HEK293T (cell line): Measurements from ENCODE around the gene SRPK3.

ENCODE experiments used
- CTCF ChIA-PET: fragments of 350-600 bp; formaldehyde crosslinking; extraction: SDS; loops from one replicate; lab custom pipeline; 2021; ENCODE audit warnings: antibody characterized with exemption, inconsistent platforms; lab: Yijun Ruan, JAX
- POLR2A ChIA-PET: fragments of 350-600 bp; formaldehyde crosslinking; extraction: SDS; loops from one replicate; lab custom pipeline; 2020; ENCODE audit warnings: antibody characterized with exemption, inconsistent platforms; lab: Yijun Ruan, JAX
- DNase-seq: peaks from one replicate; pipeline ENCODE4 v3.0.0; 2012; ENCODE audit warnings: mixed read lengths; ENCODE audit errors: extremely low spot score
- ARNT ChIP-seq: fragments of 450-650 bp; IDR thresholded peaks from 2 replicates; pipeline ENCODE4 v1.6.1; 2017; ENCODE audit warnings: mild to moderate bottlenecking
- BHLHE40 ChIP-seq: fragments of 450-650 bp; IDR thresholded peaks from 2 replicates; pipeline ENCODE4 v1.6.1; 2016; ENCODE audit warnings: mild to moderate bottlenecking, moderate library complexity, borderline replicate concordance
- CTBP1 ChIP-seq: fragments of 450-650 bp; IDR thresholded peaks from 2 replicates; pipeline ENCODE4 v1.6.1; 2016; ENCODE audit warnings: borderline replicate concordance
- ELF4 ChIP-seq: fragments of 450-650 bp; IDR thresholded peaks from 2 replicates; pipeline ENCODE4 v1.6.1; 2017; ENCODE audit warnings: antibody characterized with exemption
- FOXA1 ChIP-seq: fragments of 450-650 bp; IDR thresholded peaks from 2 replicates; pipeline ENCODE4 v1.6.1; 2016; ENCODE audit warnings: mild to moderate bottlenecking
- FOXK2 ChIP-seq: fragments of 450-650 bp; IDR thresholded peaks from 2 replicates; pipeline ENCODE4 v1.6.1; 2016; ENCODE audit warnings: mild to moderate bottlenecking
- L3MBTL2 ChIP-seq: fragments of 450-650 bp; conservative IDR thresholded peaks from 2 replicates; pipeline ENCODE4 v1.6.1; 2016; ENCODE audit warnings: mild to moderate bottlenecking
- LEF1 ChIP-seq: fragments of 450-650 bp; IDR thresholded peaks from 2 replicates; pipeline ENCODE4 v1.6.1; 2017; ENCODE audit warnings: mild to moderate bottlenecking, borderline replicate concordance
- SP1 ChIP-seq: fragments of 450-650 bp; IDR thresholded peaks from 2 replicates; pipeline ENCODE4 v1.6.1; 2017
- SUZ12 ChIP-seq: fragments of 450-650 bp; IDR thresholded peaks from 2 replicates; pipeline ENCODE4 v1.6.1; 2016; ENCODE audit warnings: mild to moderate bottlenecking
- TARDBP ChIP-seq: fragments of 450-650 bp; IDR thresholded peaks from 2 replicates; pipeline ENCODE4 v1.6.1; 2016
- ZNF384 ChIP-seq: fragments of 450-650 bp; IDR thresholded peaks from 2 replicates; pipeline ENCODE4 v1.6.1; 2016
- TF ChIP-seq, protein P1 (sequence below): fragments of 450-650 bp; IDR thresholded peaks from 2 replicates; pipeline ENCODE4 v1.6.1; 2016

Gene SRPK3

DNA sequence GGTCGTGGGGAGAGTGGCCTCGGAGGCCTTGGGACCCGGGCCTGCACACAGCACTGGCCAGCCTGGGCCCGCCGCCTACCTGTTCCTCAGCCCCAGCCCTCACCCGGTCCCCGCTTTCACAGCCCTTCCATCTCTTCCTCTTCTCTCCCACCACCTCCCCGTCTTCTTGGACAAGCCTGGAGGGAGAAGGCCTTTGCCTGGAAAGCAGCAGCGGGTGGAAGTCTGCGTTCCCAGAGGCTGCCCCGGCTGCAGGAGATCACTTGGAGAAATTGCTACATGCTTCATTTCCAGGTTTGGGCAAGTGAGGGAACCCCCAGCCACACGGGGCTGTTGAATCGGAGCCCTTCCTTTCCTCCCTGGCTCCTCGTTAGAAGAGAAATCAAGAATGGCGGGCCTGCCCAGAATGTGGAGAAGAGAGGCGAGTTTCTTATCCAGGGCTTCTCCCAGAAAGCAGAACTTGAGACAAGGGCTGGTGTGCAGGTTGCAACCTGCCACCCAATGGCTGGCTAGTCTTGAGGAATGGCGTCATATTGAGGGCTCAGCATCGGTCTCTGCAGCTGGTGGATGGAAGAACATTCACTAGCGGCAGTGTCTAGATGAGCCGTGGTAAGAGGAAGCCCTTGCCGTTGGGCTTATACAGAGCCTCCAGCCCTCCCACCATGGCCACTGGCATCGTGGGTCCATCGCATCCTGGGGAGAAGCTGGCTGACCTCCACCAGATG is 50.7 kb downstream of the SRPK3 start:
- CTCF ChIA-PET = no interaction called here

DNA sequence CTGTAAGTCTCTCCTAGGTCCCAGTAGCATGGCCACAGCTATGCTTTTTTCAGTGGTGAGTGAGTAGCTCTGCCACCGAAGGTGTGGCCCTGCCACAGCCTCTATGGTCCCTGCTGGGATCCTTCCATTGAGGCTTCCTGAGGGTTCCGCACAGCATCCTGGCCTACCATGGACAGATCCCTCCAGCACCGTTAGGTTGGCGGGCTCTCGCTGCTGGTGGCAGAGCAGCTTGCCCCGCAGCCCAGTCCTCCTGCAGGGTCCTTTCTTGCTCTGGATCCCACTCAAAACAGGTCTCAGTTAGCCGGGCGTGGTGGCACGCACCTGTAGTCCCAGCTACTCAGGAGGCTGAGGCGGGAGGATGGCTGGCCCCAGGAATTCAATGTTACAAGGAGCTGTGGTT is 51.9 kb downstream of the SRPK3 start:
- ChIA-PET CTCF (no interaction called here), POLR2A (no interaction called here)
- DNase-seq = no peak
- TF ChIP-seq L3MBTL2 (no peak), FOXA1 (no peak), FOXK2 (no peak), LEF1 (no peak), ARNT (no peak), ZNF384 (no peak), BHLHE40 (no peak), SP1 (no peak), ELF4 (no peak), TARDBP (no peak), CTBP1 (no peak)
- TF ChIP-seq, protein P1, sequence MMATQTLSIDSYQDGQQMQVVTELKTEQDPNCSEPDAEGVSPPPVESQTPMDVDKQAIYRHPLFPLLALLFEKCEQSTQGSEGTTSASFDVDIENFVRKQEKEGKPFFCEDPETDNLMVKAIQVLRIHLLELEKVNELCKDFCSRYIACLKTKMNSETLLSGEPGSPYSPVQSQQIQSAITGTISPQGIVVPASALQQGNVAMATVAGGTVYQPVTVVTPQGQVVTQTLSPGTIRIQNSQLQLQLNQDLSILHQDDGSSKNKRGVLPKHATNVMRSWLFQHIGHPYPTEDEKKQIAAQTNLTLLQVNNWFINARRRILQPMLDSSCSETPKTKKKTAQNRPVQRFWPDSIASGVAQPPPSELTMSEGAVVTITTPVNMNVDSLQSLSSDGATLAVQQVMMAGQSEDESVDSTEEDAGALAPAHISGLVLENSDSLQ = no peak

More for the DNA sequence above, 50.7 kb downstream of the SRPK3 start:
- no peak for DNase-seq
- POLR2A ChIA-PET = no interaction called here
- no peak for TF ChIP-seq ARNT
- TF ChIP-seq L3MBTL2 = no peak
- no peak for TF ChIP-seq SUZ12
